Astrocyte (in vitro differentiated cells and primary cell): ENCODE results near the gene MTHFS. TPM values are rescaled to one million over a fixed set of nuclear protein-coding genes. Genes with fewer than 3 reads are reported as not detected.

ENCODE experiments used
- DNase-seq: peaks from one replicate; pipeline ENCODE4 v3.0.0-alpha.2; 2010; ENCODE audit warnings: low read depth
- FAIRE-seq: peaks from 2 replicates; lab custom pipeline; 2011; peaks lifted over from hg19 to GRCh38; lab: Jason Lieb, UNC
- H2AFZ ChIP-seq: 2 replicates; pipeline ENCODE4 v1.6.0; 2012; ENCODE audit warnings: low read depth, low read length, inconsistent platforms
- H3K27ac ChIP-seq: 2 replicates; pipeline ENCODE4 v1.5.1; 2011; ENCODE audit warnings: low read depth, low read length, inconsistent platforms
- H3K27me3 ChIP-seq: 2 replicates; pipeline ENCODE4 v1.6.0; 2011; ENCODE audit warnings: low read length, inconsistent platforms; ENCODE audit not compliant: insufficient read depth
- H3K36me3 ChIP-seq: 2 replicates; pipeline ENCODE4 v1.5.1; 2011; ENCODE audit warnings: low read length, inconsistent platforms; ENCODE audit not compliant: insufficient read depth
- H3K4me1 ChIP-seq: 2 replicates; pipeline ENCODE4 v1.5.1; 2011; ENCODE audit warnings: low read length, inconsistent platforms; ENCODE audit not compliant: insufficient read depth
- H3K4me2 ChIP-seq: 2 replicates; pipeline ENCODE4 v1.6.0; 2012; ENCODE audit warnings: low read length, inconsistent platforms
- H3K4me3 ChIP-seq: 2 replicates; pipeline ENCODE4 v1.5.1; 2011; ENCODE audit warnings: low read depth, mild to moderate bottlenecking, low read length, inconsistent platforms; ENCODE audit not compliant: insufficient read depth
- H3K79me2 ChIP-seq: 2 replicates; pipeline ENCODE4 v1.6.0; 2012; ENCODE audit warnings: mild to moderate bottlenecking, low read length, inconsistent platforms; ENCODE audit not compliant: insufficient read depth
- H3K9ac ChIP-seq: 2 replicates; pipeline ENCODE4 v1.6.0; 2012; ENCODE audit warnings: mild to moderate bottlenecking, low read length, inconsistent platforms
- H3K9me3 ChIP-seq: 2 replicates; pipeline ENCODE4 v1.5.1; 2012; ENCODE audit warnings: low read depth, mild to moderate bottlenecking, low read length, inconsistent platforms; ENCODE audit not compliant: insufficient read depth
- H4K20me1 ChIP-seq: 2 replicates; pipeline ENCODE4 v1.6.0; 2012; ENCODE audit warnings: low read length, inconsistent platforms; ENCODE audit not compliant: insufficient read depth
- H3K27ac Mint-ChIP-seq: one replicate; pipeline ENCODE4 v1.8.0; 2021; ENCODE audit warnings: mild to moderate bottlenecking, mixed read lengths; ENCODE audit not compliant: unreplicated experiment
- H3K27me3 Mint-ChIP-seq: one replicate; pipeline ENCODE4 v1.8.0; 2021; ENCODE audit warnings: low read depth, mixed read lengths; ENCODE audit not compliant: unreplicated experiment
- H3K36me3 Mint-ChIP-seq: one replicate; pipeline ENCODE4 v1.8.0; 2021; ENCODE audit warnings: low read depth, mixed read lengths; ENCODE audit not compliant: unreplicated experiment
- H3K4me1 Mint-ChIP-seq: one replicate; pipeline ENCODE4 v1.8.0; 2021; ENCODE audit warnings: low read depth, mixed read lengths; ENCODE audit not compliant: unreplicated experiment
- H3K4me3 Mint-ChIP-seq: one replicate; pipeline ENCODE4 v1.8.0; 2021; ENCODE audit warnings: mild to moderate bottlenecking, moderate library complexity, mixed read lengths; ENCODE audit not compliant: unreplicated experiment
- H3K9me3 Mint-ChIP-seq: one replicate; pipeline ENCODE4 v1.8.0; 2021; ENCODE audit warnings: mild to moderate bottlenecking, mixed read lengths; ENCODE audit not compliant: unreplicated experiment
- EZH2 ChIP-seq: IDR thresholded peaks from 2 replicates; pipeline ENCODE4 v1.6.1; 2012; ENCODE audit warnings: mild to moderate bottlenecking, low read length, inconsistent platforms; ENCODE audit not compliant: insufficient read depth
- total RNA-seq: library from RNA; stranded (reverse); gene quantifications from 2 replicates; pipeline ENCODE4 v1.2.1, GENCODE V29; 2021
- TF ChIP-seq, protein P1 (sequence below): IDR thresholded peaks from 2 replicates; pipeline ENCODE4 v1.5.1; 2011; ENCODE audit warnings: low read depth, mild to moderate bottlenecking, inconsistent platforms, low read length, moderate library complexity; ENCODE audit not compliant: insufficient read depth

The MTHFS gene
- total RNA-seq, 1 donor from 2014 or later, result 20.0 TPM

DNA sequence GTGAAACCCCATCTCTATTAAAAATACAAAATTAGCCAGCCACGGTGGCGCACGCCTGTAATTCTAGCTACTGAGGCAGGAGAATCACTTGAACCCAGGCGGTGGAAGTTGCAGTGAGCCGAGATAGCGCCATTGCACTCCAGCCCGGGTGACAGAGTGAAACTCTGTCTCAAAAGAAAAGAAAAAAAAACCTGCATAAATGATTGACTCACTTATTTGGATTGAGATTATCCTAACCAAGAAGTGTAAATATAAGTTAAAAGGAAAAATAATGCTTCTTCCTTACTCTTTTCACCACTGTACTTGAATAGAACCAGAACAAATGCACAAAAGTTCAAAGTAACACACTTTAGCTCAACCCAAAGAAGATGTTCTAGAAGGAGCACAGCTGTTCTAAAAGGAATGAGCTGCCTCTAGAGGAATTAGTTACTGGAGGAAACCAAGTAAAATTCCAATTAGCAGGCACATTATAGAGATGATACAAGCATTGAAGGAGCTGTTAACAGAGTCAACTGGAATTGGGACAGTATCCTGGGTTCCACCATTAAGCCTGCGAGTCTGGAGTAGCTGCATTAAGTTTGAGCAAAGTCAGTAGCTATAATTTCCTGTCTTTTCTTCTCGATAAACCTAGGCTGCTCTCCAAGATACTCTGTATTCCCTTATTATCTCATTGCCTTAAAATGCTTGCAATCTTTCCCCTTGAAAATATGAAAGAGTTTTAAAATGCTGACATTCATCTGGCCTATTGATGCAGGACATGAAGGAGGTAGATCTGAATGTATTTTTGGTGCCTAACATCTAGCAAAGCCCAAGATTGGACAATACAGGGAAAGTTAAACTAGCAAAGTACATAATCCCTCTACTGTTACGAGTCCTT is 9.5 kb downstream of the MTHFS start:
- Histone ChIP-seq H3K9ac (no peak overlapping the region), H4K20me1 (peaks cover 4% of the 10 kb centered on the region), H3K9me3 (no peaks in the 10 kb centered on the region), H3K79me2 (no peaks in the 10 kb centered on the region), H3K27ac (no peak overlapping the region), H3K4me3 (no peak overlapping the region), H3K4me2 (no peak overlapping the region), H3K27me3 (no peaks in the 10 kb centered on the region), H2AFZ (no peak overlapping the region), H3K36me3 (peaks cover 7% of the 10 kb centered on the region), H3K4me1 (no peaks in the 10 kb centered on the region)
- no peak overlapping the region for H3K4me3 Mint-ChIP-seq
- TF ChIP-seq, protein P1, sequence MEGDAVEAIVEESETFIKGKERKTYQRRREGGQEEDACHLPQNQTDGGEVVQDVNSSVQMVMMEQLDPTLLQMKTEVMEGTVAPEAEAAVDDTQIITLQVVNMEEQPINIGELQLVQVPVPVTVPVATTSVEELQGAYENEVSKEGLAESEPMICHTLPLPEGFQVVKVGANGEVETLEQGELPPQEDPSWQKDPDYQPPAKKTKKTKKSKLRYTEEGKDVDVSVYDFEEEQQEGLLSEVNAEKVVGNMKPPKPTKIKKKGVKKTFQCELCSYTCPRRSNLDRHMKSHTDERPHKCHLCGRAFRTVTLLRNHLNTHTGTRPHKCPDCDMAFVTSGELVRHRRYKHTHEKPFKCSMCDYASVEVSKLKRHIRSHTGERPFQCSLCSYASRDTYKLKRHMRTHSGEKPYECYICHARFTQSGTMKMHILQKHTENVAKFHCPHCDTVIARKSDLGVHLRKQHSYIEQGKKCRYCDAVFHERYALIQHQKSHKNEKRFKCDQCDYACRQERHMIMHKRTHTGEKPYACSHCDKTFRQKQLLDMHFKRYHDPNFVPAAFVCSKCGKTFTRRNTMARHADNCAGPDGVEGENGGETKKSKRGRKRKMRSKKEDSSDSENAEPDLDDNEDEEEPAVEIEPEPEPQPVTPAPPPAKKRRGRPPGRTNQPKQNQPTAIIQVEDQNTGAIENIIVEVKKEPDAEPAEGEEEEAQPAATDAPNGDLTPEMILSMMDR, result no peak
- TF ChIP-seq EZH2, result no peak
- H3K4me1 Mint-ChIP-seq, result peaks cover 2% of the 10 kb centered on the region
- DNase-seq (peak; percentile 25), FAIRE-seq (no peak)
- peaks cover 14% of the 10 kb centered on the region for H3K36me3 Mint-ChIP-seq
- H3K9me3 Mint-ChIP-seq, result no peaks in the 10 kb centered on the region
- H3K27ac Mint-ChIP-seq, result no peak overlapping the region
- no peaks in the 10 kb centered on the region for H3K27me3 Mint-ChIP-seq

DNA sequence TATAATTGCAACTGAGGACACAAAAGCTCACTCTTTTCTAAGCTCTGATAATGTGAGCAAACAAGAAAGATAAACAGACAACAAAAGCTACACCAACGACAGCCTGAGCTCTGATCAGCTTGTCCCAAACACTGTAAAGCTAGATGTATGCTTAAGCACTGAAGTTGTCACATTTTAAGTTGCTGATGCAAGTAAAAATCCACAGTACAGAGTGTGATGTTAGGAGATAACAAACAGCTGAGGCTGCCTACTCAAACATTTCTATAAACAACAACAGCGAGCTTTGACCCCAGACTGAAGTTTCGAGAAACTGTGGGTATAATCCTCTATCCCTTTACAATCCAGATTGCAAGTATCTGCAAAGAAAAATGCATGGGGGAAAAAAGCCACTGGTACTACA is 10.7 kb downstream of the MTHFS start:
- Mint-ChIP-seq H3K4me1 (peaks cover 2% of the 10 kb centered on the region), H3K27ac (no peak overlapping the region), H3K36me3 (peaks cover 15% of the 10 kb centered on the region), H3K4me3 (no peak overlapping the region), H3K27me3 (no peaks in the 10 kb centered on the region), H3K9me3 (no peaks in the 10 kb centered on the region)
- Histone ChIP-seq H3K27ac (no peak overlapping the region), H3K4me1 (no peaks in the 10 kb centered on the region), H4K20me1 (peaks cover 4% of the 10 kb centered on the region), H3K4me2 (no peak overlapping the region), H3K9ac (no peak overlapping the region), H3K27me3 (no peaks in the 10 kb centered on the region), H2AFZ (no peak overlapping the region), H3K36me3 (peaks cover 7% of the 10 kb centered on the region), H3K79me2 (no peaks in the 10 kb centered on the region), H3K4me3 (no peak overlapping the region), H3K9me3 (no peaks in the 10 kb centered on the region)
- FAIRE-seq (no peak), DNase-seq (no peak)
- TF ChIP-seq EZH2, result no peak
- TF ChIP-seq, protein P1, result no peak

DNA sequence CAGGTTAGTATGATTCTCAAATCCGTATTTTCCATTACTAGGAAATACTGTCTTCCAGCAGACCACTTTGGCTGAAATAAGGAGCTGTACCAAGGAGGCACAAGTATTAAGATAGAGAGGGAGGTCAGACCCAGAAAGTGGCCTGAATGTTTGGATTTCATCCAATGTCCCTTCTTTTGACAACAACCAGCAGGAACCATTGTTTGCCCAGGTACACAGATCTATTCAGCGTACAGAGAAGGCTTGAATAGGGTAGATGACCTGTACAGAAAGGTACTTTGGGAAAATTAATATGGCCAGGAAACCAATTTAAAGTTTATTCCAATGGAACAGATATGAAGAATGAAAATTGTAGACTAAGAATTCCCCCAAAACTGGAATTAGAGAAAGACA is 12.6 kb downstream of the MTHFS start:
- H2AFZ ChIP-seq, result no peak overlapping the region
- no peak for TF ChIP-seq EZH2
- TF ChIP-seq, protein P1, result no peak
- H3K36me3 ChIP-seq, result peaks cover 7% of the 10 kb centered on the region
- no peak overlapping the region for H3K27ac ChIP-seq
- H3K4me1 ChIP-seq, result no peaks in the 10 kb centered on the region
- no peaks in the 10 kb centered on the region for H3K27me3 ChIP-seq
- Mint-ChIP-seq H3K9me3 (no peaks in the 10 kb centered on the region), H3K4me1 (peaks cover 2% of the 10 kb centered on the region), H3K4me3 (no peak overlapping the region), H3K27me3 (no peaks in the 10 kb centered on the region), H3K27ac (no peak overlapping the region), H3K36me3 (peaks cover 21% of the 10 kb centered on the region)
- no peaks in the 10 kb centered on the region for H3K9me3 ChIP-seq
- DNase-seq, result no peak
- no peak overlapping the region for H3K4me2 ChIP-seq
- no peak overlapping the region for H3K9ac ChIP-seq
- H4K20me1 ChIP-seq, result peaks cover 4% of the 10 kb centered on the region
- no peaks in the 10 kb centered on the region for H3K79me2 ChIP-seq
- H3K4me3 ChIP-seq, result no peak overlapping the region
- no peak for FAIRE-seq
